GM19193 (cell line): ENCODE results near the gene OVOL2.

ENCODE experiments used
- POLR2A ChIP-seq: IDR thresholded peaks from 4 replicates; pipeline ENCODE4 v1.6.1; 2011; ENCODE audit not compliant: insufficient read depth, insufficient read length; ENCODE audit errors: extremely low read depth

The OVOL2 gene

DNA sequence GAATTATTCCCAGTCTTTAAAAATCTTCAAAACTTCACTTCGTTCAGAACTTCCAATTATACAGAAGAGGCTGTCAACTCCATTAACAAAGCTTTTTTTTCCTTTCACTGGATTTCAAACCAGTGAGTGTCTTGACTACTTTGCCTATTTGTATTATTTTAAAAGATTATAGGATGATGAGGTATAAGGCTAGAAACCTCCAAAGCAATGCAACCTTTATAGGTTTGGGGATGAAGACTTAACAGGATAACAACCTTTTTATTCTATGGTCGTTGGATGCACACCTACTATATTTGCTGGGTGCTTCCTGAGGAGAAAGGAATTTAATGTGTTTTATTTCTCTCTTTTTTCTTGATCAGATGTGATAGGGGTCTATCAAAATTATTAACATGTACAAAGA is 1.9 kb upstream of the OVOL2 start:
- no peak for TF ChIP-seq POLR2A

GRCh38 chr20:18058661-18059467 is 1.1 kb upstream of the OVOL2 start:
- TF ChIP-seq POLR2A, result no peak

DNA sequence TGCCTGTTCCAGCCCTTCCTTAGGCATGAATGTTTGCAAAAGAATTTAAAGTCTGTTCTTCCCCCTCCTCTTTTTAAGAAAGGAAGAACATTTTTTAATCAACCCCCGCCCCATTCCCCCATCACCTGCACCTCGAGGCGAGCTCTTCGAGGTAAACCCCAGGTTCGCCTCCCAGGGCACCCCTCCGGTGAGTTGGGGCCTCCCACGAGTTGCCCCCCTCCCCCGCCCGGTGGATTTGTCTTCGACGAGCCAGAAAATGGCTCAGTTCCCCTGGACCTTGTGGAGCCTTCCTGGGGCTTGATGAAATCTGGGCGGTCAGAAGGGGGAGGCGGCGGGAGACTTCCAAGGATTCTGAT is 256 bp upstream of the OVOL2 start:
- TF ChIP-seq POLR2A, result no peak

GRCh38 chr20:18056174-18057100 is 1.3 kb downstream of the OVOL2 start:
- no peak for TF ChIP-seq POLR2A

DNA sequence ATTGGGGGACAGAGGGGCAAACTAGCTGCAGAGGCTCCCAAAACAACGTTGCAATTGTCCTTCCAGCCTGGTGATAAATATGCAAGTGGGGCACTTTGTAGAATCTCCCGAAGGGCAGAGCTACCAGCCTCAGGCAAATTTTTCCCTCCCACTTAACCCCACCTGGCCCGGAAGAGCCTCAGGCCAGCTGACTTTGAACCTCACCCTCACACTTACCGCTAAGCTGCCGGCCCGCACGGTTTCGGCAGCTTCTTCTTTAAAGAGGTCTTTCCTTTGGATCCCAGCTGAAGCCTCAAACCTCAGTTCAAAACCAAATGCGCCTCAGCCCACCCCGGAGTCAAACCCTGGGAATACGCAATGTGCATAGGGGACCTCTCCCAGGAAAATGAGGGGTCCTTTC is 2.5 kb downstream of the OVOL2 start:
- TF ChIP-seq POLR2A, result no peak

DNA sequence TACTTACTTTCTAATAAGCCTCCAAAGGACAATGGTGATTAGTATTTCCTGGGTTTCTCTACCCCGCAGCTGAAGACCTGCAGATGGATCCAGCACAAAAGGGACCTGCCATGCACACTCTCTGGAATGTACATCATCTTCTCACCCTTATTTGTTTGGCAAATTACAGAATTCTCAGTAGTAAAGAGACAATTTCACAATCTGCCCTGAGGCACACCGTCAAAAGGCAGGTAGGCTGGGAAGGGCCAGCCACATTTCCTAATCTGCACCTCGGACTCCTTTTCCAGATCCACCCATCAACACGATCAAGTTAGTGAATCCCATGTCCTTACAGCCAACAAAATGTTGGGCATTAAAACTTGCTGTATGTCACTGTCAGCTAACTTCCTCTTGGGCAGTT is 4.9 kb downstream of the OVOL2 start:
- no peak for TF ChIP-seq POLR2A

- no peak for TF ChIP-seq POLR2A
Measured at GRCh38 chr20:18050628-18051027, 7.1 kb downstream of the OVOL2 start.

DNA sequence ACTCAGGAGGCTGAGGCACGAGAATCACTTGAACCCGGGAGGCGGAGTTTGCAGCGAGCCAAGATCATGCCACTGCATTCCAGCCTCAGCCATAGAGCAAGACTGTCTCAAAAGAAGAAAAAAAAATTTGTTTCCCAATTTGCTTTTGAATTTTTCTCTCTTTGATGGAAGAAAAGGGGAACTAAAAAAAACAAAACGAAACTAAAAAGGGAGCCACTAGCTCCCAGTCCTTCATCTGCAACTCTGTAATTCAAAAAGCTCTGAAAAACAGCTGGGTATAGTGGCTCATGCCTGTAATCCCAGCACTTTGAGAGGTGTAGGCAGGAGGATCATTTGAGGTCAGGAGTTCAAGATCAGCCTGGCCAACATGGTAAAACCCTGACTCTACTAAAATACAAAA is 9.5 kb downstream of the OVOL2 start:
- no peak for TF ChIP-seq POLR2A

DNA sequence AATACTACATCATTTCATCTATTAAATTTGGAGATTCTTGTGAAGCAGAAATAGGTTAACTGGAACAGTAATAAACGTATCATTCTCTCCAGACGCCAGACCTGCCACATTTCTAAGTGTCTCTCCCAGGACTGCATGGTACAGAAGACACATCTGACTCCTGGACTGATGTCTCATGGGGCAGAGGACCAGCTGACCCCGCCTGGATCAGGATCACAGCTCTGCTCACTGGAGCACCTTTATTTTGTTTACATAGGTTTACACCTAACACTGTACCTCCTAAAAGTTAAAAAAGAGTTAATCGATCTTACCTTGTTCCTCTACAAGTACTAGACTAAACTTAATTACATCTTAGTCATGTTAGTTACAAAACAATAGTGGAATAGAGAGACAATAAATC is 11.2 kb downstream of the OVOL2 start:
- no peak for TF ChIP-seq POLR2A

DNA sequence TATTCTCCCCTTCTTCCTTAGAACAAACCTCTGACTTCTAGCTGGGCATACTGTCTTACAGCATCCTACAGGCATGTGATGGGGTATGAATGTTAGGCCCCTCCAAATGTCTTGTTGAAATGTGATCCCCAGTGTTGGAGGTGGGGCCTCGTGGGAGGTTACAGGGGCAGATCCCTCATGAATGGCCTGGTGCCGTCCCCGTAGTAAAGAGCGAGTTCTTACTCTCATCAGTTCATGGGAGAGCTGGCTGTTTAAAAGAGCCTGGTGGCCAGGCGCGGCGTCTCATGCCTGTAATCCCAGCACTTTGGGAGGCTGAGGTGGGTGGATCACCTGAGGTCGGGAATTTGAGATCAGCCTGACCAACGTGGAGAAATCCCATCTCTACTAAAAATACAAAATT is 15.5 kb downstream of the OVOL2 start:
- no peak for TF ChIP-seq POLR2A

DNA sequence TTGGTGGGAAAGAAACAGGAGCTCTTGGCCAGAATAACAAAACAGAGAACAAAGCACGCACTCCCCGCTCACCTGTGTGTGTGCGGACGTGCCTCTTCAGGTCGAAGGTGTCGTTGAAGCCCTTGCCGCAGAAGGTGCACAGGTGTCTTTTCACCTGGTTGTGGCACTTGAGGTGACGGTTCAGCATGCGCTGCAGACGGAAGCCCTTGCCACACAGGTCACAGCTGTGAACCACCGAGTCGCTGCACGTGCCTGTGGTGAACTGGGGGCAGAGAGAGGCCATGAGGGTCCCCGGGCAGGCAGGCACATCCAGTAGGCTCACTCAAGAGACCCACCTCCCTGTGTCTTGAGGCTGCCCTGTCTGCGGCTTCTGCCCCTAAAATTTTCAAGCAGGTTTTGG is 16.3 kb downstream of the OVOL2 start:
- no peak for TF ChIP-seq POLR2A

- no peak for TF ChIP-seq POLR2A
Measured at GRCh38 chr20:18039063-18039462, 18.7 kb downstream of the OVOL2 start.

DNA sequence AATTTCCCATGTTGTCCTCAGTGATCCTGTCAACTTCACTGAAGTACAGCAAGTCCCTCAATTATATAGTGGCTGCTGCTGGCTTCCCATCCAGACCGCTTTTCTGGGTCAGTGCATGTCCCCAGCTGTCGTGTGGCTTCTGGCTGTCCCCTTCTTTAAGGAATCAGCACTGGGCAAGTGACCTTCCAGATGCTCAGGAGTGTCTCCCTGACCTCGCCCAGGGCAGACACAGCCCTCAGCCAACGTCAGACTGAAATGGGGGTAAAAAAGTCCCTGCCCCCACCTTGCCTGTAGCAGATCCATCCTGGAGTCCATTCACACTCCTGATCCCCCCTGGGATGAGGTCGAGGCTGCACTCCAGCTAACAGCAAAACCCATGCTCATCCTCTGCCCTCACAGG is 23.7 kb downstream of the OVOL2 start:
- no peak for TF ChIP-seq POLR2A

- TF ChIP-seq POLR2A, result no peak
Measured at GRCh38 chr20:18032977-18033892, 24.5 kb downstream of the OVOL2 start.
